Ovary (tissue), 3 donors: Measurements from ENCODE around the gene DYNC1H1.

ENCODE experiments used
- POLR2A ChIP-seq: fragments of 450-650 bp; IDR thresholded peaks from one replicate; pipeline ENCODE4 v1.6.1; 2017; ENCODE audit warnings: antibody characterized with exemption, mild to moderate bottlenecking, moderate library complexity
- TF ChIP-seq, protein P1 (sequence below), 3 donors: fragments of 450-650 bp in 2 of 3; fragments of 200-600 bp in 1 of 3; IDR thresholded peaks; one replicate each; pipeline versions ENCODE4 v1.5.1 to v1.8.0; 2016 to 2022; ENCODE audit warnings: antibody characterized with exemption in 3 of 3, mild to moderate bottlenecking in 1 of 3
- donor health status: DM: no; HTN: no; CAD: no.

- TF ChIP-seq, protein P1, sequence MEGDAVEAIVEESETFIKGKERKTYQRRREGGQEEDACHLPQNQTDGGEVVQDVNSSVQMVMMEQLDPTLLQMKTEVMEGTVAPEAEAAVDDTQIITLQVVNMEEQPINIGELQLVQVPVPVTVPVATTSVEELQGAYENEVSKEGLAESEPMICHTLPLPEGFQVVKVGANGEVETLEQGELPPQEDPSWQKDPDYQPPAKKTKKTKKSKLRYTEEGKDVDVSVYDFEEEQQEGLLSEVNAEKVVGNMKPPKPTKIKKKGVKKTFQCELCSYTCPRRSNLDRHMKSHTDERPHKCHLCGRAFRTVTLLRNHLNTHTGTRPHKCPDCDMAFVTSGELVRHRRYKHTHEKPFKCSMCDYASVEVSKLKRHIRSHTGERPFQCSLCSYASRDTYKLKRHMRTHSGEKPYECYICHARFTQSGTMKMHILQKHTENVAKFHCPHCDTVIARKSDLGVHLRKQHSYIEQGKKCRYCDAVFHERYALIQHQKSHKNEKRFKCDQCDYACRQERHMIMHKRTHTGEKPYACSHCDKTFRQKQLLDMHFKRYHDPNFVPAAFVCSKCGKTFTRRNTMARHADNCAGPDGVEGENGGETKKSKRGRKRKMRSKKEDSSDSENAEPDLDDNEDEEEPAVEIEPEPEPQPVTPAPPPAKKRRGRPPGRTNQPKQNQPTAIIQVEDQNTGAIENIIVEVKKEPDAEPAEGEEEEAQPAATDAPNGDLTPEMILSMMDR (IDR thresholded peaks at IDR 0.05) = no peak
- no peak for TF ChIP-seq POLR2A
These were observed 121.1 kb downstream of the DYNC1H1 start for GRCh38 chr14:102085488-102085887.
